HG03139 (cell line): ENCODE results near the gene TTLL12.

Source experiments
- ATAC-seq: cut with Tn5 transposase; IDR thresholded peaks from one replicate; pipeline ENCODE4 v1.9.1; 2021; ENCODE audit not compliant: unreplicated experiment

Gene TTLL12

DNA sequence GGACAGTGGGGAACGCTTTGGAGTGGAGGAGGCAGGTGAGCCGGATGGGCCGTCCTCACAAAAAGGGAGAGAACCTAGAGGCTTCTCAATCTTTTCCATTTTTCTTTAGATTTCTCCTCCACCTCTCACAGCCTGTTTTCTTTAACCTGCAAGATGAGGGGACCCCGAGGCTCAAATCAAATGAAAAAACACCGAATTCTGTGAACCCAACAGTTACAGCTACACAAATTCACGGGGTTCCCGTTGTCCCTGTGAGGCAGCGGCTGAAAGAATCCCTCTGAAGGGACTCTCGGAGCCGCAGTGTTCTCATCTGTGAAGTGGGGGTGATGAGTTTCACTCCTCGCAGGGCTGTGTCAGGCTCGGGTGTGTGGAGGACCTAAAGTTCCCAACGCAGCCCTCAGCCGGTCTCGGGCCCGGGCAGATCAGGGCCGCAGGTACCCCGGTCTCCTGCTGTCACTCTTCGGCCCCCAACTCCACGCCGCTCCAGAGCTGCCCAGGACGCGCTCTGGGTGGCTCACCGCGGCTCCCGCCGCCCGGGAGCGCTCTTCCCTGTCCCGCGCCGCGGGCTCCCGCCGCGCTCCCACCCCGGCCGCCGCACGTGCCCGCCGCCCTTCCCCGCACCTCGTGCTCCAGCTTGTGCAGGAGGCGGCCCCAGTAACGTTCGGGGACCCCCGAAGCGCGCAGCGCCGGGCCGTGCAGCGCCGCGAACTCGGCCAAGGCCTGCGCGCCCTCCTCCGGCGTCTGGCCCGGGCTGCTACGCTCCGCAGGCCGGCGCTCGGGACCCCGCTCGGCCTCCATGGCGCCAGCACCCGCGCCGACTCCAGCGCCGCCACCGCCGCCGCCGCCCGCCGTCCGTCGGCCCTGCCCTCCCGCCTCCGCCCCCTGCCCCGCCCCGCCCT lies at the start of gene TTLL12:
TSS of gene TTLL12 (minus strand) at position 863 of the 899 bp plus-strand sequence. CDS start at position 798, 65 bp downstream.
- ATAC-seq, result peak; percentile 38

- ATAC-seq, result no peak
Observed at GRCh38 chr22:43235445-43236409, 48.8 kb upstream of the TTLL12 start.

DNA sequence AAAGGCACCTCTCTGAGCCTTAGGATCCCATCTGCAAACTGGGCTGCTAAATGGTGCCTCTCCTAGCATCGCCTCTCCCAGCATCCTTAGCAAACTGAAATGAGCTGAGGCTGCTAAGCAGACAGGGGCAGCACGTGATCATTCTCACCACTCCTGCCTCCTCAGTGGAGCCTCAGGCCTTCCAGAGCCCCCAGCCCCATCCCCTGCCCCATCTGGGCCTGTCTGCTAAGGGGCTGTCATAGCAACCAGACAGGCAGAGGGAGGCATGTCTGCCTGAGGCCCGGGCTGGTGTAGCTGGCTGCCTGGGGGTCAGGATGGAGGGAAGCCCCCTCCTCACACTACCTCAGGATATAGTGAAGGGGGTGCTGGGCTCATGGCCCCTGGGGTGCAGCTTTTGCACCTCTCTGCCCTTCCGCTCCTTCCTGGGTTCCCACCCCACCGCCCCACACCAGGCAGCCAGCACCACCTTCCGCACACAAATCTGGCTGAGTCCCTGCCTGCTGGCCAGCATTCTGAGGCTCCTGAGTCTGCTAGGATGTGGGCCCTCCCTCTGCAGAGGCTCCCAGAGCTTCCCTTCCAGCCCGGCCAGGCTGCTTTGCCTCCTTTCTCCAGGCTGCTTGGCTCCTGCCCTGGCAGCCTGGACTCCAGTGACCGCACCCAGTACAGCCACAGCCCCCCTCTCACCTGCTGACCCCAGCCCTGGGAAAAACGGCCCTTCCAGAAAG lies 47.5 kb upstream of the TTLL12 start:
- ATAC-seq, result no peak

GRCh38 chr22:43233529-43233928 lies 46.6 kb upstream of the TTLL12 start:
- no peak for ATAC-seq

GRCh38 chr22:43232445-43232844 lies 45.5 kb upstream of the TTLL12 start:
- no peak for ATAC-seq

- ATAC-seq, result no peak
Observed at GRCh38 chr22:43231724-43232034, 44.7 kb upstream of the TTLL12 start.

DNA sequence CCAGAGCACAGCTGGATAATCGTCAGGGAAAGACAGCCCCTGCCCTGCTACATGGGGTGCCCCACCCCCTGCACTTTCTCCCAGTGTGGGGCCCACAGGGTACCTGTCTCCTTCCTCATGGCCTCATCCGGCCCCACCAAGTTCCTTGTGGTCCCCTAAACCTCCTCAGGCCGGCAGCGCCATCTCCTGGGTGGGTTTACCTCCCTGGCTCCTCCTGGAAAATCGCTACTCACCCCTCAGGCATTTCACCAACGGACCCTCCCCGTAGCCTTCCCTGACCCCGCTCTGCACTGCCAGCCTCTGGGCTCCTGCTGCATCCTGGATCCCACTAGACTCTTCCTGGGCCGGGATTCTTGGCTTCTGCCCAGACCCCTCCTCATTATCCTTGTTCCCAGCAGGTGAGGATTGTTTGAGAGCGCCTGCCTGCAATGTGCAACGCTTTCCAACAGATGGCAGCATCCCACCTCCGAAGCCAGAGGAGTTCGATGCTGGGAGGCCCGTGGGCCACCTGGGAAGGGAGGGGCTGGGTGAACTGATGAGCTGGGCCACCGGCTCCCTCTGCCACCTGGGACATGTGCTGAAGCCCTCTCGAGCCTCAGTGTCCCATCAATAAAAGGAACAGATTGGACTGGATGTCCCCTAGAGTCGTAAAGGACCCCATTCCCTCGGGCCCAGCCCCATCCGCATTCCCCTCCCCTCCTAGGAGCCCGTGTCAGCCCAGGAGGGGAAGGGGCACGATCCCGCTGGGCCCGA lies 44.2 kb upstream of the TTLL12 start:
- no peak for ATAC-seq

DNA sequence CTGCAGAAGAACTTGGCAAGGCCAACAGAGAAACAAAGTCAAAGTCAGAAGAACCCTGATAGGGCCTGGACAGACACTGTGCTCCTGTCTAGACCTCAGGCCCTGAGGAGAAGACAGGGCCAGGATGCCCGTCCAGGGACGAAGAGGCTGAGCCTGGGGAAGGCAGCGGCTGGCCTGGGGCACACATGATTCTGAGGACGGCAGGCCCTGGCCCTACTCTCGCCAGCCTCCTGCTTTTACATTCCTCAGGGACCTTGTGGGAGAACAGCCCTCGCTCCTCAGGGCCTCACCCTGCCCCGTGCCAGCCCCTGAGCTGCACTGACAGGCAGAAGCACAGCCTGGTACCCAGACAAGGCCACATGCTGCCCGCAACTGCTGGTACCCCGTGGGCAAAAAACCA lies 43.6 kb upstream of the TTLL12 start:
- no peak for ATAC-seq

DNA sequence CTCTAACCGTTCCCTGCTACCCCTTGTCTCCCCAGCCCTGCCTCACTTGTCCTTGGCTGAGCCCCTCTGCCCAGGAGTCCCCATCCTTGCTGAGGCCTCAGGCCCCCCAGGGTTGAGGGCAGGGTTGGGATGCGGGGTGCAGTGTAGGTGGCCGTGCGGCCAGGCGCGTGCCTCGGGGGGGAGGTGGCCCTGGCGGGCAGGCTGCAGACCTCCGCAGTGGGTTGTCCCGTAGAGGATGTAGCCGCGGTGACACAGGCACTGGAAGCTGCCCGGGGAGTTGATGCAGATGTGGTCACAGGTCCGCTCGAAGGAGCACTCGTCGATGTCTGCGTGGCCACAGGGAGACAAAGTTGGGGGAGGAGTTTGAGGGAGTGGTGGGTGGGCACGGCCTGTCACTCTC lies 41.9 kb upstream of the TTLL12 start:
- no peak for ATAC-seq

- no peak for ATAC-seq
Observed at GRCh38 chr22:43228330-43228729, 41.4 kb upstream of the TTLL12 start.

GRCh38 chr22:43227239-43227630 lies 40.3 kb upstream of the TTLL12 start:
- no peak for ATAC-seq

DNA sequence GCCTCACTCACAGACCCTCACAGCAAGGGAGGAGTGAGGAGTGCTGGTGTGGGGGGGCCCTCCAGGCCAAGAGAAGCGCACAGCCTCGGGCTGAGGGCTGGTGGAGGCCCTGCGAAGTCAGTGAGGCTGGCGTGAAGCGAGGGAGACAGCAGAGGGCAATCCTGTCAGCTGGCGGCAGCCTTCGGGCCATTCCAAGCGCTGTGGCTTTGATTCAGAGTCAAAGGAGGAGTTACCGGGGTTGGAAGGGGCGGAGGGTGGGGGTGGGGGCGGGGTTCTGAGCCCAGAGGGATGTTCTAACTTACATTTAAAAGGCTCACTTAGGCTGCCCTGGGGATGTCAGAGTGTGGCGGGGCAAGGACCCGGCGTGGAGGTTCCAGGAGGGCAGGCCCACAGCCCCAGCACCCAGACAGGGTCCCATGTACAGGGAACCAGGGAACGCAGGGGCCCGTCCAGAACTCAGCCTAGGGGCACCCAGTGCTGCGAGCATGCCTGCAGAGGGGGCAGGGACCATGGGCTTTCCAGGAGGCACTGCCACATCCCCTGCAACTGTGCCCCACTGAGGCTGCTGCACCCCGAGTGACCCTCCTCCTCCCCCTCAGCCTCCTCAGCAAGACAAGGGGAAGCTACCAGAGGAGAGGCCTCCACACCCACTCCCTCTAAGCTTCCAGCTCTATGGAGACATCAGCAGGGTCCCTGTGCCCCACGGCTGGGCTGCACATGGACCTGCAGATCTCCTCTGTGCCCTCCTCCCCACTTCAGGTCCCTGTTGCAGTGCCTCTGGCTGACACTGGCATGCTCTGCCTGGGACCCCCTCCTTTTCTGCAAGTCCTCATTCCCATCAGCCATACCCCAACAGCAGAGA lies 39.7 kb upstream of the TTLL12 start:
- no peak for ATAC-seq

DNA sequence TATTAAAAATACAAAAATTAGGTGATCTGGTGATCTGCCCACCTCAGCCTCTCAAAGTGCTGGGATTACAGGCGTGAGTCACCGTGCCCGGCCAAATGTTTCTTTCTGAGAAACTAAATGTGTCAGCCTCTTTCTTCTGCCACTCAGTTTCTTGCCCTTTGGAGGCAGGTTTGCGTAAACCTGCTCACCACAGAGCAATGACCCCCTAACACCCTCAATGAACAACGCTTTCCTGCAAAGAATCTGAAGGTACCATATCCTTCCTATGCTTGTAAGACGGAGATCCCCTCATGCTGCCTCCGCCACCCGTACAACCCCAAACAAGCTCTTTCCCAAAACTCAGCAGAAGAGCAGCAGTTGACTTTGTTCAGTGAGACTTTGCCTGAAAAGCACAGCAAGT lies 38.7 kb upstream of the TTLL12 start:
- ATAC-seq, result no peak

DNA sequence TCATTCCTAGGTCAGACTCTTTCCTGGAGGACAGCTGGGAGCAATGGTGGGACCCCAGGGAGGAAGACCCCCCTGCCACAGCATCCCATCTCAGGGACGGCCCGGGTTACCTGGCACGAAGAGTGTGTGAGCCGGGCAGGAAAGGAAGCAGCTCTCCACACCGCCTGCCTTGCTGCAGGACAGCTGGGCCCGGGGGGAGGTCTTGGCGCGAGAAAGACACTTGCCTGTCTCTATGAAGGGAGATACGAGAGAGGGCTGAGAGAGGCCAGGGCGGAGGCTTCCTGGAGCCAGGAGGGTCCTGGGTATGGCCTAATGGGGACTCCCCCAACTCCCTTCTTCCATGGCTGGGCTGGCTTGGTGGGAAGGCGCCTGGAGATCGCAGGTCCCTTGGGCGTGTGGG lies 36.1 kb upstream of the TTLL12 start:
- ATAC-seq, result no peak

GRCh38 chr22:43222262-43222661 lies 35.3 kb upstream of the TTLL12 start:
- ATAC-seq, result no peak

GRCh38 chr22:43220625-43221380 lies 33.9 kb upstream of the TTLL12 start:
- ATAC-seq, result no peak

- no peak for ATAC-seq
Observed at GRCh38 chr22:43218786-43219185, 31.9 kb upstream of the TTLL12 start.

DNA sequence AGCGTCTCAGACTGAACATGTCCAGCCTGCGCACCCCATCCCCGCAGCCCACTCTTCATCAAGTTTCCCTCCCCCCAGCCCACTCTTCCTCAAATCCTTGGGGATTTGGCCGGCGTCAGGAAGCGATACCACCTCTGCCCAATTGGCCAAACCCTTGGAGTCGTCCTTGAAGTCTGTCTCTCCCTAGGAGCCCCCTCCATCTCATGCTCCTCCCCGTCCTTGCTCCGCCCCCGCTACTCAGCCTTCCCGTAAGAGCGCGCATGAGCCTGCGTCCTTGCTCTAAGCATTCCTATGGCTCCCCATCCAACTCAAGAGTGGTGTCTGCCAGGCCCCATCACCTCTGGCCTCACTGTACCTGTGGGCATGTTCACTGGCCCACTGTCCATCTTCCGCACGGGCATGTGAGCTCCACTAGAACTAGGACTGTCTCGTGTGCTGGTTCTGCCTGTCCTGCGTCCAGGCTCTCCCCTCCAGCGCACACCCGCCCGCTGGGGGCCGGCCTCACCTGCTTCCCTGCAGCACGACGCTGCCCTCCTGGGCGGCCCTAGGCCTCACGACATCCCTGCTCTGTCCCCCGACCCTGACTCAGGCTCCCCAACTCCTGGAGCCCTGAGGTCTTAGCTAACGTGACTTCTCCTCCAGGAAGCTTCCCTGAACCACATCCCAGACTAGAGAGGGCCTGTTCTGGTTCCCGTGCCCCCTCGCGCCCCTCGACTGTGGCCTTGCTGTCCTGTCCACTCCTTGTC lies 30.5 kb upstream of the TTLL12 start:
- no peak for ATAC-seq
